ENCODE data around the gene ZNF225.
"Not testable (repeated sequence)": the region's sequence is repeated elsewhere in the genome, so short reads cannot be mapped to it uniquely, and the experiment has no call there.

The ZNF225 gene

GRCh38 chr19:44113784-44114390 is 688 bp downstream of the ZNF225 start:
- Histone ChIP-seq H3K23ac (ENCODE audit: low read depth, low read length, poor library complexity) (peak overlapping the region; percentile 52), H3K9me3 (replicated peaks in 1 of 2; ENCODE audit: control insufficient read depth in 2 of 2, insufficient read depth in 1 of 2, low read depth in 1 of 2, low read length in 2 of 2) (peaks cover 7 to 19% of the 10 kb centered on the region in 2 donors), H3K4ac (ENCODE audit: low read length) (no peak overlapping the region), H3K4me3 (ENCODE audit: low read length in 2 of 2) (peak overlapping the region; percentile 58 to 84), H4K91ac (ENCODE audit: low read depth, low read length, poor library complexity) (no peak overlapping the region), H2BK5ac (ENCODE audit: low read length) (no peak overlapping the region), H3K9ac (ENCODE audit: low read depth, low read length, poor library complexity) (no peak overlapping the region), H4K8ac (ENCODE audit: low read depth, low read length) (no peak overlapping the region), H3K18ac (ENCODE audit: low read length) (no peak overlapping the region), H3K79me1 (ENCODE audit: low read depth, low read length) (no peaks in the 10 kb centered on the region), H2BK120ac (ENCODE audit: low read depth, low read length) (no peak overlapping the region), H3K4me1 (ENCODE audit: control insufficient read depth in 2 of 2, insufficient read depth in 1 of 2, low read depth in 1 of 2, low read length in 2 of 2) (no peaks in the 10 kb centered on the region), H3K36me3 (replicated peaks in 1 of 2; ENCODE audit: control insufficient read depth in 2 of 2, insufficient read depth in 2 of 2, low read length in 2 of 2) (peaks cover 8 to 39% of the 10 kb centered on the region in 2 donors), H3K27me3 (ENCODE audit: control insufficient read depth in 3 of 3, insufficient read depth in 3 of 3, low read depth in 1 of 3, low read length in 3 of 3) (no peaks in the 10 kb centered on the region), H3K14ac (ENCODE audit: low read length) (no peak overlapping the region), H3K4me2 (ENCODE audit: insufficient read depth, low read length, poor library complexity, severe bottlenecking) (peak overlapping the region; percentile 71), H2BK15ac (ENCODE audit: low read length) (no peak overlapping the region), H3K27ac (replicated peaks; ENCODE audit: low read length) (no peak overlapping the region), H2AFZ (ENCODE audit: low read length) (peak overlapping the region; percentile 89), H2AK5ac (ENCODE audit: low read depth, low read length) (no peak overlapping the region), H2BK12ac (ENCODE audit: low read length) (no peak overlapping the region)
- peak; percentile 3 for DNase-seq (ENCODE audit: low spot score)
- no CpG with 5 or more reads among the region's 18 CpGs for WGBS, 2 donors (ENCODE audit: extremely low coverage in 2 of 2, insufficient read length in 2 of 2, insufficient replicate concordance in 1 of 2)

DNA sequence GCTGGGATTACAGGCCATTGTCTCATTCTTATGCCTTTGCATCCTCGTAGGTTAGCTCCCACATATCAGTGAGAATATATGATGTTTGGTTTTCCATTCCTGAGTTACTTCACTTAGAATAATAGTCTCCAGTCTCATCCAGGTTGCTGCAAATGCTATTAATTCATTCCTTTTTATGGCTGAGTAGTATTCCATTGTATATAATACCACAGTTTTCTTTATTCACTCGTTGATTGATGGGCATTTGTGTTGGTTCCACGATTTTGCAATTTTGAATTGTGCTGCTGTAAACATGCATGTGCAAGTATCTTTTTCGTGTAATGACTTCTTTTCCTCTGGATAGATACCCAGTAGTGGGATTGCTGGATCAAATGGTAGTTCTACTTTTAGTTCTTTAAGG is 8.0 kb downstream of the ZNF225 start:
- not testable (repeated sequence) for H3K4me1 ChIP-seq (ENCODE audit: control insufficient read depth in 2 of 2, insufficient read depth in 1 of 2, low read depth in 1 of 2, low read length in 2 of 2); H2BK120ac ChIP-seq (ENCODE audit: low read depth, low read length); H3K4ac ChIP-seq (ENCODE audit: low read length); H2BK15ac ChIP-seq (ENCODE audit: low read length); H3K23ac ChIP-seq (ENCODE audit: low read depth, low read length, poor library complexity); H3K4me2 ChIP-seq (ENCODE audit: insufficient read depth, low read length, poor library complexity, severe bottlenecking); H2AFZ ChIP-seq (ENCODE audit: low read length); H4K91ac ChIP-seq (ENCODE audit: low read depth, low read length, poor library complexity); H3K27me3 ChIP-seq (ENCODE audit: control insufficient read depth in 3 of 3, insufficient read depth in 3 of 3, low read depth in 1 of 3, low read length in 3 of 3); H3K18ac ChIP-seq (ENCODE audit: low read length); H3K4me3 ChIP-seq (ENCODE audit: low read length in 2 of 2); H3K14ac ChIP-seq (ENCODE audit: low read length); DNase-seq (ENCODE audit: low spot score); H2AK5ac ChIP-seq (ENCODE audit: low read depth, low read length); H4K8ac ChIP-seq (ENCODE audit: low read depth, low read length); H3K79me1 ChIP-seq (ENCODE audit: low read depth, low read length); H3K9ac ChIP-seq (ENCODE audit: low read depth, low read length, poor library complexity); H3K27ac ChIP-seq (replicated peaks; ENCODE audit: low read length); H2BK5ac ChIP-seq (ENCODE audit: low read length); H2BK12ac ChIP-seq (ENCODE audit: low read length)
- Histone ChIP-seq H3K36me3 (replicated peaks in 1 of 2; ENCODE audit: control insufficient read depth in 2 of 2, insufficient read depth in 2 of 2, low read length in 2 of 2) (peaks cover 10 to 71% of the 10 kb centered on the region in 2 donors), H3K9me3 (replicated peaks in 1 of 2; ENCODE audit: control insufficient read depth in 2 of 2, insufficient read depth in 1 of 2, low read depth in 1 of 2, low read length in 2 of 2) (peaks cover 0 to 15% of the 10 kb centered on the region in 2 donors)
- no CpG with 5 or more reads among the region's 4 CpGs for WGBS, 2 donors (ENCODE audit: extremely low coverage in 2 of 2, insufficient read length in 2 of 2, insufficient replicate concordance in 1 of 2)

DNA sequence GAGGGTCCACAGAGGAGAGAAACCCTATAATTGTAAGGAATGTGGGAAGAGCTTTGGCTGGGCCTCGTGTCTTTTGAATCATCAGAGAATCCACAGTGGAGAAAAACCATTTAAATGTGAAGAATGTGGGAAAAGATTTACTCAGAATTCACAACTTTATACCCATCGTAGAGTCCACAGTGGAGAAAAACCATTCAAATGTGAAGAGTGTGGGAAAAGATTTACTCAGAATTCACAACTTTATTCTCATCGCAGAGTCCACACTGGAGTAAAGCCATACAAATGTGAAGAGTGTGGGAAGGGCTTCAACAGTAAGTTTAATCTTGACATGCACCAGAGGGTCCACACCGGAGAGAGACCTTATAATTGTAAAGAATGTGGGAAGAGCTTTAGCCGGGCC is 18.8 kb downstream of the ZNF225 start:
- Histone ChIP-seq H2AFZ (ENCODE audit: low read length) (no peak overlapping the region), H2AK5ac (ENCODE audit: low read depth, low read length) (no peak overlapping the region)
- no CpG with 5 or more reads among the region's 5 CpGs for WGBS, 2 donors (ENCODE audit: extremely low coverage in 2 of 2, insufficient read length in 2 of 2, insufficient replicate concordance in 1 of 2)

GRCh38 chr19:44141191-44142058 is 28.2 kb downstream of the ZNF225 start, which contains the start of gene ZNF234:
Gene ZNF234 (plus strand): TSS chr19:44141554. CDS start chr19:44144633, 3,079 bp downstream.
- no CpG with 5 or more reads among the region's 52 CpGs for WGBS, 2 donors (ENCODE audit: extremely low coverage in 2 of 2, insufficient read length in 2 of 2, insufficient replicate concordance in 1 of 2)
- Histone ChIP-seq H3K18ac (ENCODE audit: low read length) (peak within 1 kb of the TSS; percentile 94), H3K27me3 (ENCODE audit: control insufficient read depth in 3 of 3, insufficient read depth in 3 of 3, low read depth in 1 of 3, low read length in 3 of 3) (no peaks in the 10 kb centered on the region), H2BK15ac (ENCODE audit: low read length) (peak within 1 kb of the TSS; percentile 94), H3K36me3 (replicated peaks in 1 of 2; ENCODE audit: control insufficient read depth in 2 of 2, insufficient read depth in 2 of 2, low read length in 2 of 2) (peaks cover 3 to 25% of the 10 kb centered on the region in 2 donors), H3K4me2 (ENCODE audit: insufficient read depth, low read length, poor library complexity, severe bottlenecking) (peak within 1 kb of the TSS; percentile 66), H2BK120ac (ENCODE audit: low read depth, low read length) (no peak within 1 kb of the TSS), H3K4me1 (ENCODE audit: control insufficient read depth in 2 of 2, insufficient read depth in 1 of 2, low read depth in 1 of 2, low read length in 2 of 2) (peaks cover 0 to 4% of the 10 kb centered on the region in 2 donors), H2BK5ac (ENCODE audit: low read length) (no peak within 1 kb of the TSS), H3K14ac (ENCODE audit: low read length) (peak within 1 kb of the TSS; percentile 25), H4K91ac (ENCODE audit: low read depth, low read length, poor library complexity) (no peak within 1 kb of the TSS), H3K4me3 (ENCODE audit: low read length in 2 of 2) (peak within 1 kb of the TSS; percentile 75 to 90), H2AK5ac (ENCODE audit: low read depth, low read length) (peak within 1 kb of the TSS; percentile 46), H3K9me3 (replicated peaks in 1 of 2; ENCODE audit: control insufficient read depth in 2 of 2, insufficient read depth in 1 of 2, low read depth in 1 of 2, low read length in 2 of 2) (no peaks in the 10 kb centered on the region), H4K8ac (ENCODE audit: low read depth, low read length) (no peak within 1 kb of the TSS), H2AFZ (ENCODE audit: low read length) (peak within 1 kb of the TSS; percentile 95), H3K27ac (replicated peaks; ENCODE audit: low read length) (no peak within 1 kb of the TSS), H2BK12ac (ENCODE audit: low read length) (no peak within 1 kb of the TSS), H3K4ac (ENCODE audit: low read length) (no peak within 1 kb of the TSS), H3K23ac (ENCODE audit: low read depth, low read length, poor library complexity) (peak within 1 kb of the TSS; percentile 91), H3K9ac (ENCODE audit: low read depth, low read length, poor library complexity) (peak within 1 kb of the TSS; percentile 79), H3K79me1 (ENCODE audit: low read depth, low read length) (peaks cover 2% of the 10 kb centered on the region)
- DNase-seq (ENCODE audit: low spot score) = peak; percentile 71

More for the DNA sequence above, 18.8 kb downstream of the ZNF225 start:
- H3K36me3 ChIP-seq (replicated peaks in 1 of 2; ENCODE audit: control insufficient read depth in 2 of 2, insufficient read depth in 2 of 2, low read length in 2 of 2) = peaks cover 22 to 62% of the 10 kb centered on the region in 2 donors
- H3K4me2 ChIP-seq (ENCODE audit: insufficient read depth, low read length, poor library complexity, severe bottlenecking) = no peak overlapping the region
- H4K91ac ChIP-seq (ENCODE audit: low read depth, low read length, poor library complexity) = no peak overlapping the region
- no peak overlapping the region for H2BK15ac ChIP-seq (ENCODE audit: low read length)
- no peaks in the 10 kb centered on the region for H3K4me1 ChIP-seq (ENCODE audit: control insufficient read depth in 2 of 2, insufficient read depth in 1 of 2, low read depth in 1 of 2, low read length in 2 of 2)
- no peak overlapping the region for H4K8ac ChIP-seq (ENCODE audit: low read depth, low read length)
- H2BK120ac ChIP-seq (ENCODE audit: low read depth, low read length) = no peak overlapping the region
- H3K4ac ChIP-seq (ENCODE audit: low read length) = no peak overlapping the region
- H3K27me3 ChIP-seq (ENCODE audit: control insufficient read depth in 3 of 3, insufficient read depth in 3 of 3, low read depth in 1 of 3, low read length in 3 of 3) = no peaks in the 10 kb centered on the region
- H2BK12ac ChIP-seq (ENCODE audit: low read length) = no peak overlapping the region
- H3K23ac ChIP-seq (ENCODE audit: low read depth, low read length, poor library complexity) = no peak overlapping the region
- H3K79me1 ChIP-seq (ENCODE audit: low read depth, low read length) = no peaks in the 10 kb centered on the region
- no peak overlapping the region for H3K27ac ChIP-seq (replicated peaks; ENCODE audit: low read length)
- no peak overlapping the region for H2BK5ac ChIP-seq (ENCODE audit: low read length)
- peaks cover 15 to 35% of the 10 kb centered on the region in 2 donors for H3K9me3 ChIP-seq (replicated peaks in 1 of 2; ENCODE audit: control insufficient read depth in 2 of 2, insufficient read depth in 1 of 2, low read depth in 1 of 2, low read length in 2 of 2)
- no peak for DNase-seq (ENCODE audit: low spot score)
- H3K18ac ChIP-seq (ENCODE audit: low read length) = no peak overlapping the region
- H3K9ac ChIP-seq (ENCODE audit: low read depth, low read length, poor library complexity) = no peak overlapping the region
- H3K14ac ChIP-seq (ENCODE audit: low read length) = no peak overlapping the region
- H3K4me3 ChIP-seq (ENCODE audit: low read length in 2 of 2) = no peak overlapping the region
